ENCODE results near the gene HYOU1. TPM values are rescaled to one million over a fixed set of nuclear protein-coding genes. Genes with fewer than 3 reads are reported as not detected.

The HYOU1 gene
- total RNA-seq, 1 experiment from 2014 or later = 228 TPM

DNA sequence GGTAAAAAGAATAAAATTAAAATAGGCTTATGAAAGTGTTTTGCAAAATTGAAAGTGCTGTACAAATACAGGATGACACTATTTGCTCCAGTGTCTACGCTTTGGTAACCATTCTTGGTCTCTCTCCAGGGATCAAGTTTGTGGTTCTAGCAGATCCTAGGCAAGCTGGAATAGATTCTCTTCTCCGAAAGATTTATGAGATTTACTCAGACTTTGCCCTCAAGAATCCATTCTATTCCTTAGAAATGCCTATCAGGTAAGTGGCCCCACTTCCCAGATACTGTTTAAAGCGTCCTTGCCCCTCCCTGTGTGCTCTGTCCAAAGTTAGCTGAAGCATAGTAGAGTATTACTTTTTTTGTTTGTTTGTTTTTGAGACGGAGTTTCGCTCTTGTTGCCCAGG lies 35.4 kb downstream of the HYOU1 start:
- Histone ChIP-seq H3K56ac (ENCODE audit: insufficient read length, low read depth, low read length) (no peak overlapping the region), H3K4me1 (ENCODE audit: insufficient read depth, low read length) (no peaks in the 10 kb centered on the region), H3K14ac (ENCODE audit: insufficient read depth, low read length) (no peak overlapping the region), H2AK5ac (ENCODE audit: insufficient read length, low read length) (no peak overlapping the region), H3K27ac (ENCODE audit: insufficient read length, low read depth, low read length) (no peak overlapping the region), H3K9ac (ENCODE audit: extremely low read depth, insufficient read length, low read length) (no peak overlapping the region), H4K5ac (ENCODE audit: insufficient read length, low read depth, low read length) (no peak overlapping the region), H2BK5ac (ENCODE audit: insufficient read length, low read length) (no peak overlapping the region), H3K23me2 (ENCODE audit: insufficient read length, low read depth, low read length, poor library complexity, severe bottlenecking) (peaks cover 10% of the 10 kb centered on the region), H4K91ac (ENCODE audit: insufficient read length, low read depth, low read length) (no peak overlapping the region), H3K79me1 (ENCODE audit: insufficient read depth, low read depth, low read length, poor library complexity, severe bottlenecking) (no peaks in the 10 kb centered on the region), H3K79me2 (ENCODE audit: insufficient read depth, low read length) (peaks cover 15% of the 10 kb centered on the region; the same call in 1 of the 2 replicates), H3K4me2 (ENCODE audit: insufficient read depth, insufficient read length, low read length) (no peak overlapping the region), H3K4ac (ENCODE audit: low read depth, low read length) (no peak overlapping the region), H3K27me3 (ENCODE audit: insufficient read depth, low read length) (no peaks in the 10 kb centered on the region), H2AFZ (ENCODE audit: low read length) (no peak overlapping the region), H2BK20ac (ENCODE audit: low read depth, low read length, poor library complexity, severe bottlenecking) (no peak overlapping the region), H2BK12ac (ENCODE audit: insufficient read length, low read depth, low read length) (no peak overlapping the region), H3K18ac (ENCODE audit: insufficient read length, low read depth, low read length) (no peak overlapping the region), H2BK120ac (ENCODE audit: low read depth, low read length, poor library complexity, severe bottlenecking) (no peak overlapping the region), H3K9me3 (ENCODE audit: control insufficient read depth, low read depth, low read length) (no peaks in the 10 kb centered on the region), H4K20me1 (ENCODE audit: control insufficient read depth, insufficient read depth, insufficient read length) (no peaks in the 10 kb centered on the region), H3T11ph (ENCODE audit: low read length) (no peak overlapping the region), H4K8ac (replicated peaks; ENCODE audit: insufficient read length, low read depth, low read length) (no peak overlapping the region), H2BK15ac (ENCODE audit: low read depth, low read length) (no peak overlapping the region), H3K23ac (ENCODE audit: insufficient read length, low read depth, low read length) (no peak overlapping the region)
- H3K4me1 Mint-ChIP-seq = peaks cover 12 to 21% of the 10 kb centered on the region in 2 experiments
- H3K27me3 Mint-ChIP-seq (ENCODE audit: low read depth) = no peaks in the 10 kb centered on the region; the same call in 1 of the 2 replicates
- H3K36me3 Mint-ChIP-seq (ENCODE audit: insufficient read depth in 1 of 3, low read depth in 3 of 3) = peaks cover 33 to 75% (median 74%) of the 10 kb centered on the region in 3 experiments
- no peak overlapping the region for H3K27ac Mint-ChIP-seq
- H3K9me3 Mint-ChIP-seq = no peaks in the 10 kb centered on the region
- H3K4me3 Mint-ChIP-seq = no peak overlapping the region; a peak in 1 of 5 replicates
- WGBS (ENCODE audit: extremely low coverage, insufficient read length, low lambda C conversion rate) = no CpG with 5 or more reads among the region's 5 CpGs
- TF ChIP-seq, protein P1, sequence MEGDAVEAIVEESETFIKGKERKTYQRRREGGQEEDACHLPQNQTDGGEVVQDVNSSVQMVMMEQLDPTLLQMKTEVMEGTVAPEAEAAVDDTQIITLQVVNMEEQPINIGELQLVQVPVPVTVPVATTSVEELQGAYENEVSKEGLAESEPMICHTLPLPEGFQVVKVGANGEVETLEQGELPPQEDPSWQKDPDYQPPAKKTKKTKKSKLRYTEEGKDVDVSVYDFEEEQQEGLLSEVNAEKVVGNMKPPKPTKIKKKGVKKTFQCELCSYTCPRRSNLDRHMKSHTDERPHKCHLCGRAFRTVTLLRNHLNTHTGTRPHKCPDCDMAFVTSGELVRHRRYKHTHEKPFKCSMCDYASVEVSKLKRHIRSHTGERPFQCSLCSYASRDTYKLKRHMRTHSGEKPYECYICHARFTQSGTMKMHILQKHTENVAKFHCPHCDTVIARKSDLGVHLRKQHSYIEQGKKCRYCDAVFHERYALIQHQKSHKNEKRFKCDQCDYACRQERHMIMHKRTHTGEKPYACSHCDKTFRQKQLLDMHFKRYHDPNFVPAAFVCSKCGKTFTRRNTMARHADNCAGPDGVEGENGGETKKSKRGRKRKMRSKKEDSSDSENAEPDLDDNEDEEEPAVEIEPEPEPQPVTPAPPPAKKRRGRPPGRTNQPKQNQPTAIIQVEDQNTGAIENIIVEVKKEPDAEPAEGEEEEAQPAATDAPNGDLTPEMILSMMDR (conservative IDR thresholded peaks at IDR 0.05) = no peak
- no peak for DNase-seq

Data from H9 (cell line).